ENCODE measurements around the gene PIBF1.
"Not testable (repeated sequence)": the region's sequence is repeated elsewhere in the genome, so short reads cannot be mapped to it uniquely, and the experiment has no call there.

- not testable (repeated sequence) for TF ChIP-seq RELA (IDR thresholded peaks at IDR 0.05; ENCODE audit: borderline replicate concordance, partially characterized antibody); CTCF (IDR thresholded peaks at IDR 0.05 in 2 of 3, conservative IDR thresholded peaks at IDR 0.05 in 1 of 3; ENCODE audit: control insufficient read depth in 2 of 3, extremely low read depth in 1 of 3, insufficient read depth in 1 of 3, low read depth in 3 of 3, low read length in 3 of 3); ESRRA (IDR thresholded peaks at IDR 0.05; ENCODE audit: low read length); HDGF (IDR thresholded peaks at IDR 0.05); ZNF24 (IDR thresholded peaks at IDR 0.05); MXI1 (IDR thresholded peaks at IDR 0.05; ENCODE audit: low read depth, low read length); YY1 (IDR thresholded peaks at IDR 0.05; ENCODE audit: low read depth, low read length); STAT3 (IDR thresholded peaks at IDR 0.05; ENCODE audit: low read depth, low read length); SMC3 (IDR thresholded peaks at IDR 0.05; ENCODE audit: borderline replicate concordance, low read length); TBL1XR1 (IDR thresholded peaks at IDR 0.05; ENCODE audit: low read depth, low read length); EZH2 (IDR thresholded peaks at IDR 0.05; ENCODE audit: borderline replicate concordance, control insufficient read depth, low read depth, low read length); NFIC (IDR thresholded peaks at IDR 0.05; ENCODE audit: low read depth, low read length)
Observed at GRCh38 chr13:72806514-72806913, 24.6 kb downstream of the PIBF1 start.

Data from GM12878 (cell line).